ENCODE results near the gene TSPAN13. TPM values are rescaled to one million over a fixed set of nuclear protein-coding genes. Genes with fewer than 3 reads are reported as not detected.

The TSPAN13 gene
- total and polyA plus RNA-seq, 2 of the 8 experiments (the other 6 are each of a cell fraction or from before 2014, with no cell fraction given), result 15.3 to 28.1 TPM

GRCh38 chr7:16742547-16742946, 11.0 kb upstream of the TSPAN13 start:
- Histone ChIP-seq H4K8ac (ENCODE audit: extremely low read depth, insufficient read depth, low read length) (no peak overlapping the region), H3K14ac (ENCODE audit: insufficient read length) (no peak overlapping the region), H2BK20ac (ENCODE audit: low read length) (no peak overlapping the region), H2BK15ac (ENCODE audit: low read length) (no peak overlapping the region), H3K23me2 (ENCODE audit: low read depth, low read length) (no peaks in the 10 kb centered on the region), H3K23ac (ENCODE audit: insufficient read length) (no peak overlapping the region), H3K36me3 (ENCODE audit: control insufficient read depth in 2 of 4, insufficient read depth in 4 of 4, low read length in 3 of 4) (no peaks in the 10 kb centered on the region), H4K91ac (replicated peaks; ENCODE audit: insufficient read length, low read length) (no peak overlapping the region), H2AK5ac (ENCODE audit: low read depth, low read length) (no peak overlapping the region), H4K20me1 (replicated peaks in 1 of 2; ENCODE audit: control insufficient read depth in 1 of 2, insufficient read depth in 2 of 2, low read length in 2 of 2) (peaks cover 0 to 2% of the 10 kb centered on the region in 2 experiments), H3K4me3 (ENCODE audit: extremely low read depth in 1 of 4, insufficient read depth in 2 of 4, low read depth in 3 of 4, low read length in 4 of 4) (no peak overlapping the region), H3K56ac (replicated peaks; ENCODE audit: insufficient read length, low read depth, low read length) (no peak overlapping the region), H3K9me3 (ENCODE audit: insufficient read depth in 2 of 2, low read depth in 1 of 2, low read length in 1 of 2) (no peaks in the 10 kb centered on the region), H4K5ac (ENCODE audit: insufficient read length, low read depth, low read length) (no peak overlapping the region), H2BK12ac (ENCODE audit: low read depth, low read length) (no peak overlapping the region), H3K9ac (replicated peaks in 1 of 4; ENCODE audit: extremely low read depth in 1 of 4, low read depth in 3 of 4, low read length in 3 of 4) (no peak overlapping the region), H3K4ac (replicated peaks; ENCODE audit: insufficient read length, low read depth, low read length) (no peak overlapping the region), H2BK120ac (replicated peaks; ENCODE audit: low read depth, low read length) (no peak overlapping the region), H3K27ac (ENCODE audit: low read depth, low read length) (no peak overlapping the region), H3K79me2 (ENCODE audit: control insufficient read depth in 1 of 2, insufficient read depth in 2 of 2, low read length in 2 of 2) (no peaks in the 10 kb centered on the region), H3K18ac (ENCODE audit: extremely low read depth, low read length) (no peak overlapping the region), H2AFZ (ENCODE audit: low read length) (no peak overlapping the region), H3K27me3 (replicated peaks in 1 of 4; ENCODE audit: control insufficient read depth in 3 of 4, extremely low read depth in 1 of 4, insufficient read depth in 3 of 4, low read length in 3 of 4) (no peaks in the 10 kb centered on the region), H3K4me1 (replicated peaks in 1 of 4; ENCODE audit: control insufficient read depth in 3 of 4, insufficient read depth in 4 of 4, low read length in 3 of 4) (peaks cover 0 to 11% (median 7%) of the 10 kb centered on the region in 4 experiments; a peak in 4 of 7 replicates), H3K79me1 (ENCODE audit: low read depth, low read length) (no peaks in the 10 kb centered on the region), H3K4me2 (ENCODE audit: insufficient read depth in 1 of 2, low read depth in 2 of 2, low read length in 2 of 2) (no peak overlapping the region), H2BK5ac (ENCODE audit: low read depth, low read length) (no peak overlapping the region)
- POLR2A ChIA-PET (ENCODE audit: partially characterized antibody), result no interaction called here
- WGBS, 2 experiments (ENCODE audit: extremely low coverage in 1 of 2, insufficient coverage in 1 of 2, insufficient read length in 1 of 2, insufficient replicate concordance in 2 of 2, low coverage in 1 of 2, low lambda C conversion rate in 2 of 2, missing lambda C conversion rate in 1 of 2), result 86% methylated on average over 3 of the region's 3 CpGs; no CpG with 5 or more reads in 1 of the 2 experiments
- CTCF ChIA-PET (ENCODE audit: partially characterized antibody), result interaction anchor here (0.9 kb wide), 1 partner anchor 134 kb away, joined by 3 read pairs; no protein-coding TSS in a partner anchor
- FAIRE-seq (no peak), DNase-seq (ENCODE audit: low read depth in 1 of 2, low spot score in 2 of 2) (no peak)
- TF ChIP-seq USF2 (IDR thresholded peaks at IDR 0.05; ENCODE audit: low read length), result no peak
- no peak for TF ChIP-seq KDM1A (IDR thresholded peaks at IDR 0.05; ENCODE audit: borderline replicate concordance, low read length)
